Upper lobe of left lung (tissue), 6 donors: Measurements from ENCODE around the gene TAF9B. TPM values are rescaled to one million over a fixed set of nuclear protein-coding genes. Genes with fewer than 3 reads are reported as not detected.
A peak's percentile ranks its signal among the peaks of the same experiment; 100 is the strongest.

Source experiments
- ATAC-seq, 2 donors: fragments of 200-7000 bp; cut with Tn5 transposase; one replicate each; pipeline ENCODE4 v1.9.1; 2022; ENCODE audit warnings: mild to moderate bottlenecking in 2 of 2, moderate library complexity in 2 of 2; ENCODE audit not compliant: low FRiP score in 2 of 2
- DNase-seq, 2 donors: peaks; one replicate each; pipeline ENCODE4 v3.0.0-alpha.2; 2019 to 2020
- H3K27ac ChIP-seq, 4 donors: fragments of 200-600 bp; sonication (generic); one replicate each; pipeline ENCODE4 v1.5.1; 2016 to 2019
- H3K27me3 ChIP-seq, 4 donors: fragments of 200-600 bp; sonication (generic); one replicate each; pipeline ENCODE4 v1.5.1; 2017 to 2019
- H3K36me3 ChIP-seq, 4 donors: fragments of 200-600 bp; sonication (generic); one replicate each; pipeline ENCODE4 v1.5.1; 2016 to 2019
- H3K4me1 ChIP-seq, 4 donors: fragments of 200-600 bp; sonication (generic); one replicate each; pipeline ENCODE4 v1.5.1; 2018 to 2019
- H3K4me3 ChIP-seq, 4 donors: fragments of 200-600 bp; sonication (generic); one replicate each; pipeline ENCODE4 v1.5.1; 2017 to 2019; ENCODE audit warnings: mild to moderate bottlenecking in 2 of 4, moderate library complexity in 1 of 4
- H3K9me3 ChIP-seq, 4 donors: fragments of 200-600 bp; sonication (generic); one replicate each; pipeline ENCODE4 v1.5.1; 2018 to 2019
- EP300 ChIP-seq, 4 donors: sonication (generic); formaldehyde crosslinking; IDR thresholded peaks; one replicate each; pipeline ENCODE4 v1.5.1; 2017; ENCODE audit warnings: antibody characterized with exemption in 4 of 4, control low read depth in 2 of 4
- POLR2A ChIP-seq, 4 donors: fragments of 450-650 bp; IDR thresholded peaks; one replicate each; pipeline ENCODE4 v1.5.1; 2016 to 2017; ENCODE audit warnings: antibody characterized with exemption in 4 of 4, mild to moderate bottlenecking in 2 of 4
- POLR2AphosphoS5 ChIP-seq, 2 donors: sonication (generic); formaldehyde crosslinking; IDR thresholded peaks; one replicate each; pipeline ENCODE4 v1.5.1; 2017; ENCODE audit warnings: antibody characterized with exemption in 2 of 2
- WGBS, 2 donors: methylation state at CpG; one replicate each; pipeline ENCODE4 v1.1.5; 2017 to 2018; 5-methylcytosine and 5-hydroxymethylcytosine counted together
- total RNA-seq, 6 donors: library from RNA; depleted of rRNA in 4 of 6; stranded (reverse); fragments of >200 nt in 4 of 6; gene quantifications; one replicate each; pipeline versions ENCODE4 v1.1.0 to v1.2.1, GENCODE V29; 2016 to 2021
- TF ChIP-seq, protein P1 (sequence below), 6 experiments: fragments of 450-650 bp in 4 of 6; fragments of 200-600 bp in 2 of 6; sonication (generic) in 2 of 6; IDR thresholded peaks; one replicate each; pipeline ENCODE4 v1.5.1; 2016 to 2019; ENCODE audit warnings: antibody characterized with exemption in 6 of 6
- donor health status: DM: no; HTN: no; CAD: no; lungs with moderate emphysema.
- donor health status: DM: no; HTN: yes; CAD: no; lungs with severe emphysema.

The TAF9B gene, protein sequence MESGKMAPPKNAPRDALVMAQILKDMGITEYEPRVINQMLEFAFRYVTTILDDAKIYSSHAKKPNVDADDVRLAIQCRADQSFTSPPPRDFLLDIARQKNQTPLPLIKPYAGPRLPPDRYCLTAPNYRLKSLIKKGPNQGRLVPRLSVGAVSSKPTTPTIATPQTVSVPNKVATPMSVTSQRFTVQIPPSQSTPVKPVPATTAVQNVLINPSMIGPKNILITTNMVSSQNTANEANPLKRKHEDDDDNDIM
- total RNA-seq: 10 to 100 TPM in 4 of 6 donors, 1 to 10 TPM in 2; 2.4 to 14.3 (median 11.1) TPM

DNA sequence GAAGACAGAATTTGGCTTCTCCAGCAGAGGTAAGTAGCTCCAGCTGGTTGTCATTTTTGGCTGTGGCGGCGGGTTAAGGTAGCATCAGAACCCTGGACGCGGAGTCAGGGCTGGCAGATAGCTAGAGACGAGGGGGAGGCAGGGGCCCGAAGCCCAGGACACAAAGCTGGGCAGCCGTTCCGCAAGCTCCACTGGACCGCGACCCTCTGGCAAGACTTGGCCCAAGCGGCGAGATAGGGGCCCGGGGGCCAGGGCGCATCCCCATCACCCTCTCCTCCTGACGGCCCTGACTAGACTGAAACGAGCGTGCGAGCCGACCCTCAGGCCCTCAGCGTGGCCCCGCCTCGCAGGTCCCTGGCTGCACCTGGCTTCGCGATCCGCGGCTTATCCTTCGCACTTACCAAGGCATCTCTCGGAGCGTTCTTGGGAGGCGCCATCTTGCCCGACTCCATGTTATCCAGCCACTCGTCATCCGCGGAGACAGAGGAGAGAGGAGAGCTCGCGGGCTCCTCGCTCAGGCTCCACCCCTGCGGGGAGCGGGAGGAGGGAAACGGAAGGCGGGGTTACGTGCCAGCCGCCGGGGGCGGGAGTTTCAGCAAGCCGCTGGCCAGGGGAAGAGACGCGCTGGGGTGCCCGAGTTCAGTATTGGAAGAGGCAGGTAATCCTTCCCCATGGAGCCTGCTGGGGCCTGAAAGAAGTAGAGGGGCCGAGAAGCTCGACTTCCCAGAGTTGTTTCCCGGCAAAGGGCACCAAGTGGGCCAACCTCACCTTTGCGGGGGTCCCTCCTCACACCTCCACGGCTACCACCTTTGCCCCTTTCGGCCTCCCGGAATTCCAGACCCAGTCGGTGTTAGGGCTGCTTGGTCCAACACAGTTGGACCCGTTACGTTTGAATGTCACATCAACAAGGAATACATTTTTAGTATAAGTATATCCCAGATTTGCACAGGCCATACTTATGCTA is at the start of gene TAF9B:
Gene TAF9B (minus strand): TSS at position 491 of the 964 bp plus-strand sequence. CDS start 39 bp downstream, at position 452.
- no peaks in the 10 kb centered on the region for H3K4me1 ChIP-seq
- no peaks in the 10 kb centered on the region for H3K27me3 ChIP-seq
- peak within 1 kb of the TSS; percentile 53 to 83 (median 67) for H3K4me3 ChIP-seq
- H3K27ac ChIP-seq: peak within 1 kb of the TSS; percentile 77 to 90 (median 82)
- peak; percentile 94 to 99 for ATAC-seq
- no peaks in the 10 kb centered on the region for H3K36me3 ChIP-seq
- TF ChIP-seq POLR2AphosphoS5 (IDR thresholded peaks at IDR 0.05) (peak in 1 of 2 donors; percentile 63), EP300 (IDR thresholded peaks at IDR 0.05) (no peak), POLR2A (IDR thresholded peaks at IDR 0.05) (peak in 3 of 4 donors; percentile 22 to 61 (median 30))
- TF ChIP-seq, protein P1, sequence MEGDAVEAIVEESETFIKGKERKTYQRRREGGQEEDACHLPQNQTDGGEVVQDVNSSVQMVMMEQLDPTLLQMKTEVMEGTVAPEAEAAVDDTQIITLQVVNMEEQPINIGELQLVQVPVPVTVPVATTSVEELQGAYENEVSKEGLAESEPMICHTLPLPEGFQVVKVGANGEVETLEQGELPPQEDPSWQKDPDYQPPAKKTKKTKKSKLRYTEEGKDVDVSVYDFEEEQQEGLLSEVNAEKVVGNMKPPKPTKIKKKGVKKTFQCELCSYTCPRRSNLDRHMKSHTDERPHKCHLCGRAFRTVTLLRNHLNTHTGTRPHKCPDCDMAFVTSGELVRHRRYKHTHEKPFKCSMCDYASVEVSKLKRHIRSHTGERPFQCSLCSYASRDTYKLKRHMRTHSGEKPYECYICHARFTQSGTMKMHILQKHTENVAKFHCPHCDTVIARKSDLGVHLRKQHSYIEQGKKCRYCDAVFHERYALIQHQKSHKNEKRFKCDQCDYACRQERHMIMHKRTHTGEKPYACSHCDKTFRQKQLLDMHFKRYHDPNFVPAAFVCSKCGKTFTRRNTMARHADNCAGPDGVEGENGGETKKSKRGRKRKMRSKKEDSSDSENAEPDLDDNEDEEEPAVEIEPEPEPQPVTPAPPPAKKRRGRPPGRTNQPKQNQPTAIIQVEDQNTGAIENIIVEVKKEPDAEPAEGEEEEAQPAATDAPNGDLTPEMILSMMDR (IDR thresholded peaks at IDR 0.05): no peak
- 20 to 35% methylated on average over 2 to 59 of the region's 59 CpGs for WGBS, 2 donors
- no peaks in the 10 kb centered on the region for H3K9me3 ChIP-seq
- DNase-seq: peak; percentile 83 to 94

DNA sequence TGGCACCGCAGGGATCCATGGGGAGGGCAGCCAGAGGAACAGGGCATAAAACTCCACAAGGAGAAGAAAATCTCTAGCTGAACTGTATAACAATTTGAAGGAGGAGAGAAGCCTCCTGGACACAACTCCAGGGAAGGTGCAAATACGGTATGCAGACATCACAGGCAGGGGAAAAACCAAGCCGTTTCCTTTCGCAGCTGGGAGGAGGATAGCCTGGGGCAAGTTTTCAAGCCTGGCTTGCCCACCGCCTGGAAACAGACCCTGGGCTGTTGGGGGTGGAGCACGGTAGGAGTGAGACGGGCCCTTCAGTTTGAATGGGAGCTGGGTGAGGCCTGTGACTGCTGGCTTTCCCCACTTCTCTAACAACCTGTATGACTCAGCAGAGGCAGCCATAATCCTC is 43.4 kb upstream of the TAF9B start:
- DNase-seq: no peak
- no peaks in the 10 kb centered on the region for H3K27me3 ChIP-seq
- H3K9me3 ChIP-seq: no peaks in the 10 kb centered on the region
- no peaks in the 10 kb centered on the region for H3K4me1 ChIP-seq
- no peak overlapping the region for H3K27ac ChIP-seq
- no peak for ATAC-seq
- H3K4me3 ChIP-seq: no peak overlapping the region
- no peaks in the 10 kb centered on the region for H3K36me3 ChIP-seq
- TF ChIP-seq POLR2AphosphoS5 (IDR thresholded peaks at IDR 0.05) (no peak), POLR2A (IDR thresholded peaks at IDR 0.05) (no peak), EP300 (IDR thresholded peaks at IDR 0.05) (no peak)
- TF ChIP-seq, protein P1 (IDR thresholded peaks at IDR 0.05): no peak
- WGBS, 2 donors: 80 to 93% methylated on average over 2 to 6 of the region's 7 CpGs

DNA sequence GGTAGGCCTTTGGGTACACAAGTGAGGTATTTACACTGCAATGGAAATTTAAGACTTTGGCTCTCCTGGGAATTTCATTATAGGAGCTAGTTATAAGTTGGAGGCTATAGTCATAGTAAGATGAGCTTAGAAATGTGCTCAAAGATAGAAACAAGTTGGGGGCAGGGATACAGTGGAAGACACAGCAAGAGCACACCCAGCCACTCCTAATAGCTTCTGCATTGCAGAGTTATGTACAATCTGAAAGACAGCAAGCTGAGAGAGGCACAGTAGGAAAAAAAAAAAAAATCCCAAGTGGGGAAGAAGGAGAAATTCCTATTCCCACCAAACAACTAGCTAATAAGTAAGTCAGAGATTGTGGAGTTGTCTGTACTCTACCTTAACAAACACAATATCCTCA is 41.9 kb upstream of the TAF9B start:
- H3K27ac ChIP-seq: no peak overlapping the region
- ATAC-seq (no peak), DNase-seq (no peak)
- H3K4me1 ChIP-seq: no peaks in the 10 kb centered on the region
- TF ChIP-seq, protein P1 (IDR thresholded peaks at IDR 0.05): no peak
- no peak for TF ChIP-seq POLR2AphosphoS5 (IDR thresholded peaks at IDR 0.05)
- TF ChIP-seq EP300 (IDR thresholded peaks at IDR 0.05): no peak
- TF ChIP-seq POLR2A (IDR thresholded peaks at IDR 0.05): no peak
- H3K9me3 ChIP-seq: no peaks in the 10 kb centered on the region
- no peaks in the 10 kb centered on the region for H3K27me3 ChIP-seq
- H3K4me3 ChIP-seq: no peak overlapping the region
- no peaks in the 10 kb centered on the region for H3K36me3 ChIP-seq

DNA sequence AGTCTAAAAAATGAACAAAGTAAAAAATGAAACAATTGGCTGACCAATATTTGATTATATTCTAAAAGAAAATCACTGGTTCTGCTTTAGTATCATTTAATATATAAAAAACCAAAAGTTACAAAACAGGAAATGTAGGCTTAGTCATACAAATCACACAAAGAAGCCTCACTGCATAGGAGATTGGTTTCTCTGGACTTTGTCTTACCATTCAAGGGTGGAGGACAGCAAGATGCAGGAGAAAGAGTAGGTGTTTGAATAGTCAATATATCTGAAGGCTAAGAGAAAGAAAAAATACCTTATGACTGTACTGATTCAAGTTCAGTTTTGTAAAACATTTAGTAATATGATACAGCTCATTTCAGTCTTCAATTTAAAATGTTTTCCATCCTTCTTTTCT is 28.6 kb upstream of the TAF9B start:
- no peaks in the 10 kb centered on the region for H3K27me3 ChIP-seq
- H3K27ac ChIP-seq: no peak overlapping the region
- H3K9me3 ChIP-seq: no peaks in the 10 kb centered on the region
- no peak for DNase-seq
- no peaks in the 10 kb centered on the region for H3K36me3 ChIP-seq
- no peak for ATAC-seq
- TF ChIP-seq EP300 (IDR thresholded peaks at IDR 0.05) (no peak), POLR2A (IDR thresholded peaks at IDR 0.05) (no peak), POLR2AphosphoS5 (IDR thresholded peaks at IDR 0.05) (no peak)
- TF ChIP-seq, protein P1 (IDR thresholded peaks at IDR 0.05): no peak
- no peak overlapping the region for H3K4me3 ChIP-seq
- no peaks in the 10 kb centered on the region for H3K4me1 ChIP-seq
